Thymus (tissue), 11 donors: ENCODE measurements around the gene TRIM3. TPM values are rescaled to one million over a fixed set of nuclear protein-coding genes. Genes with fewer than 3 reads are reported as not detected.

Source experiments
- DNase-seq, 9 donors: peaks; one replicate each; pipeline ENCODE4 v3.0.0-alpha.2; 2013; ENCODE audit warnings: low spot score in 9 of 9, low read depth in 6 of 9, missing footprints in 1 of 9
- H3K27ac ChIP-seq, 2 donors: one replicate each; pipeline ENCODE4 v1.5.1; 2013; ENCODE audit warnings: control low read depth in 1 of 2, low read depth in 1 of 2, low read length in 1 of 2, mild to moderate bottlenecking in 1 of 2, moderate library complexity in 1 of 2
- H3K27me3 ChIP-seq, 2 donors: one replicate each; pipeline ENCODE4 v1.5.1; 2013; ENCODE audit warnings: low read length in 1 of 2; ENCODE audit not compliant: control insufficient read depth in 2 of 2, insufficient read depth in 1 of 2
- H3K36me3 ChIP-seq, 2 donors: one replicate each; pipeline ENCODE4 v1.5.1; 2013; ENCODE audit warnings: low read length in 1 of 2, mild to moderate bottlenecking in 1 of 2, moderate library complexity in 1 of 2; ENCODE audit not compliant: control insufficient read depth in 2 of 2, insufficient read depth in 2 of 2
- H3K4me1 ChIP-seq, 2 donors: one replicate each; pipeline ENCODE4 v1.5.1; 2013; ENCODE audit warnings: low read length in 2 of 2; ENCODE audit not compliant: control insufficient read depth in 2 of 2, insufficient read depth in 2 of 2
- H3K4me3 ChIP-seq, 2 donors: one replicate each; pipeline ENCODE4 v1.5.1; 2013; ENCODE audit warnings: low read length in 2 of 2, control low read depth in 1 of 2, mild to moderate bottlenecking in 1 of 2
- H3K9me3 ChIP-seq, 2 donors: one replicate each; pipeline ENCODE4 v1.5.1; 2013; ENCODE audit warnings: low read length in 1 of 2, mild to moderate bottlenecking in 1 of 2; ENCODE audit not compliant: control insufficient read depth in 2 of 2, insufficient read depth in 1 of 2
- WGBS: extraction: QIAGEN DNeasy Blood & Tissue Kit; methylation state at CpG from one replicate; pipeline ENCODE4 v1.1.7; 2013; 5-methylcytosine and 5-hydroxymethylcytosine counted together
- polyA plus RNA-seq: library from polyadenylated mRNA; stranded (reverse); fragments of 200-250 nt; gene quantifications from one replicate; pipeline ENCODE4 v1.2.3, GENCODE V29; 2013
- total RNA-seq: library from RNA; stranded (reverse); fragments of 120-200 nt; gene quantifications from one replicate; pipeline ENCODE4 v1.2.4, GENCODE V29; 2013
- donor health status: healthy.

The TRIM3 gene
- total and polyA plus RNA-seq, 2 donors: 2.8 to 8.3 TPM

GRCh38 chr11:6403539-6403938 lies 70.2 kb downstream of the TRIM3 start:
- Histone ChIP-seq H3K27me3 (no peaks in the 10 kb centered on the region), H3K4me3 (peak overlapping the region; percentile 14 to 42), H3K27ac (peak overlapping the region; percentile 98), H3K9me3 (peaks cover 0 to 1% of the 10 kb centered on the region in 2 donors), H3K4me1 (peaks cover 61 to 76% of the 10 kb centered on the region in 2 donors), H3K36me3 (peaks cover 9 to 13% of the 10 kb centered on the region in 2 donors)
- no peak for DNase-seq
- WGBS: 94% methylated on average over 8 of the region's 8 CpGs

- peak overlapping the region; percentile 31 to 38 for H3K4me3 ChIP-seq
- DNase-seq: peak; percentile 87 to 99 (median 97)
- WGBS: 8% methylated on average over 7 of the region's 7 CpGs
- H3K27me3 ChIP-seq: no peaks in the 10 kb centered on the region
- peak overlapping the region; percentile 98 for H3K27ac ChIP-seq
- peaks cover 0 to 1% of the 10 kb centered on the region in 2 donors for H3K9me3 ChIP-seq
- peaks cover 61 to 83% of the 10 kb centered on the region in 2 donors for H3K4me1 ChIP-seq
- H3K36me3 ChIP-seq: peaks cover 13 to 17% of the 10 kb centered on the region in 2 donors
Observed at GRCh38 chr11:6402561-6402981, 71.2 kb downstream of the TRIM3 start.

GRCh38 chr11:6402061-6402470 lies 71.7 kb downstream of the TRIM3 start:
- peak overlapping the region; percentile 98 for H3K27ac ChIP-seq
- H3K4me1 ChIP-seq: peaks cover 56 to 84% of the 10 kb centered on the region in 2 donors
- WGBS: 73% methylated on average over 12 of the region's 12 CpGs
- peaks cover 13 to 18% of the 10 kb centered on the region in 2 donors for H3K36me3 ChIP-seq
- H3K27me3 ChIP-seq: no peaks in the 10 kb centered on the region
- H3K9me3 ChIP-seq: peaks cover 0 to 1% of the 10 kb centered on the region in 2 donors
- peak overlapping the region; percentile 31 to 38 for H3K4me3 ChIP-seq
- peak in 1 of 9 donors; percentile 50 for DNase-seq

- peak in 4 of 9 donors; percentile 69 to 87 (median 74) for DNase-seq
- peaks cover 0 to 1% of the 10 kb centered on the region in 2 donors for H3K9me3 ChIP-seq
- WGBS: 27% methylated on average over 7 of the region's 7 CpGs
- peak overlapping the region; percentile 98 for H3K27ac ChIP-seq
- no peaks in the 10 kb centered on the region for H3K27me3 ChIP-seq
- H3K4me3 ChIP-seq: peak overlapping the region; percentile 31 to 38
- H3K36me3 ChIP-seq: peaks cover 13 to 20% of the 10 kb centered on the region in 2 donors
- H3K4me1 ChIP-seq: peaks cover 56 to 81% of the 10 kb centered on the region in 2 donors
Observed at GRCh38 chr11:6401464-6401863, 72.3 kb downstream of the TRIM3 start.

GRCh38 chr11:6400431-6401345 lies 73.1 kb downstream of the TRIM3 start:
- Histone ChIP-seq H3K27me3 (no peaks in the 10 kb centered on the region), H3K4me1 (peaks cover 52 to 76% of the 10 kb centered on the region in 2 donors), H3K36me3 (peaks cover 16 to 22% of the 10 kb centered on the region in 2 donors), H3K4me3 (no peak overlapping the region), H3K27ac (peak overlapping the region; percentile 98), H3K9me3 (peaks cover 0 to 1% of the 10 kb centered on the region in 2 donors)
- 97% methylated on average over 15 of the region's 15 CpGs for WGBS
- DNase-seq: no peak

Other genes starting within 250 kb of the TRIM3 start
- 13.0 TPM for gene FHIP1B, start 239.3 kb downstream of the TRIM3 start, total RNA-seq
- 68.2 TPM for gene FHIP1B, start 239.3 kb downstream of the TRIM3 start, polyA plus RNA-seq
- gene CNGA4, start 234.9 kb downstream of the TRIM3 start, total RNA-seq: 0.05 TPM
- 0.27 TPM for gene CNGA4, start 234.9 kb downstream of the TRIM3 start, polyA plus RNA-seq
- gene CCKBR, start 214.1 kb downstream of the TRIM3 start, total RNA-seq: not detected
- gene CCKBR, start 214.1 kb downstream of the TRIM3 start, polyA plus RNA-seq: 0.11 TPM
- 7.5 TPM for gene CAVIN3, start 153.4 kb downstream of the TRIM3 start, total RNA-seq
- 22.5 TPM for gene CAVIN3, start 153.4 kb downstream of the TRIM3 start, polyA plus RNA-seq
- 17.4 TPM for gene SMPD1, start 83.5 kb downstream of the TRIM3 start, total RNA-seq
- 68.8 TPM for gene SMPD1, start 83.5 kb downstream of the TRIM3 start, polyA plus RNA-seq
- gene APBB1, start 54.8 kb downstream of the TRIM3 start, total RNA-seq: 47.0 TPM
- 70.6 TPM for gene APBB1, start 54.8 kb downstream of the TRIM3 start, polyA plus RNA-seq
- gene HPX, start 33.0 kb downstream of the TRIM3 start, total RNA-seq: 0.38 TPM
- 1.9 TPM for gene HPX, start 33.0 kb downstream of the TRIM3 start, polyA plus RNA-seq
- 27.4 TPM for gene ARFIP2, start 7.4 kb upstream of the TRIM3 start, total RNA-seq
- 40.7 TPM for gene ARFIP2, start 7.4 kb upstream of the TRIM3 start, polyA plus RNA-seq
- 18.7 TPM for gene TIMM10B, start 7.6 kb upstream of the TRIM3 start, total RNA-seq
- 18.5 TPM for gene TIMM10B, start 7.6 kb upstream of the TRIM3 start, polyA plus RNA-seq
- gene DNHD1, start 23.3 kb upstream of the TRIM3 start, total RNA-seq: 3.4 TPM
- 21.6 TPM for gene DNHD1, start 23.3 kb upstream of the TRIM3 start, polyA plus RNA-seq
- gene RRP8, start 129.7 kb upstream of the TRIM3 start, total RNA-seq: 22.0 TPM
- gene RRP8, start 129.7 kb upstream of the TRIM3 start, polyA plus RNA-seq: 32.2 TPM
- 68.6 TPM for gene ILK, start 129.8 kb upstream of the TRIM3 start, total RNA-seq
- gene ILK, start 129.8 kb upstream of the TRIM3 start, polyA plus RNA-seq: 74.6 TPM
- gene TAF10, start 138.3 kb upstream of the TRIM3 start, total RNA-seq: 160 TPM
- gene TAF10, start 138.3 kb upstream of the TRIM3 start, polyA plus RNA-seq: 119 TPM
- gene TPP1, start 145.5 kb upstream of the TRIM3 start, total RNA-seq: 14.5 TPM
- 59.4 TPM for gene TPP1, start 145.5 kb upstream of the TRIM3 start, polyA plus RNA-seq
- 3.2 TPM for gene DCHS1, start 181.9 kb upstream of the TRIM3 start, total RNA-seq
- gene DCHS1, start 181.9 kb upstream of the TRIM3 start, polyA plus RNA-seq: 6.5 TPM
- gene MRPL17, start 209.4 kb upstream of the TRIM3 start, total RNA-seq: 43.8 TPM
- gene MRPL17, start 209.4 kb upstream of the TRIM3 start, polyA plus RNA-seq: 42.2 TPM